Measurements from ENCODE around the gene ATG4A.
A peak's percentile ranks its signal among the peaks of the same experiment; 100 is the strongest.

Gene ATG4A

GRCh38 chrX:108091264-108091877 lies at the start of gene ATG4A, which contains the start of gene PSMD10:
ATG4A (plus strand) TSS chrX:108091778; CDS start chrX:108091827, 49 bp downstream.
PSMD10 (minus strand) TSS chrX:108091542; CDS start chrX:108091520, 22 bp downstream.
- peak; percentile 81 to 82 for DNase-seq (ENCODE audit: low read depth in 2 of 2)

- no peak for DNase-seq (ENCODE audit: low read depth in 2 of 2)
Observed at GRCh38 chrX:108044554-108045256, 46.9 kb upstream of the ATG4A start, which contains the start of gene VSIG1. VSIG1 (plus strand) TSS chrX:108045065; CDS start chrX:108045131, 66 bp downstream.

GRCh38 chrX:108049649-108050048 lies 41.9 kb upstream of the ATG4A start:
- DNase-seq (ENCODE audit: low read depth in 2 of 2) = no peak

- DNase-seq (ENCODE audit: low read depth in 2 of 2) = no peak
Observed at GRCh38 chrX:108053218-108053617, 38.4 kb upstream of the ATG4A start.

GRCh38 chrX:108055546-108055945 lies 36.0 kb upstream of the ATG4A start:
- no peak for DNase-seq (ENCODE audit: low read depth in 2 of 2)

GRCh38 chrX:108059801-108060200 lies 31.8 kb upstream of the ATG4A start:
- no peak for DNase-seq (ENCODE audit: low read depth in 2 of 2)

GRCh38 chrX:108064001-108064400 lies 27.6 kb upstream of the ATG4A start:
- DNase-seq (ENCODE audit: low read depth in 2 of 2) = no peak

- DNase-seq (ENCODE audit: low read depth in 2 of 2) = no peak
Observed at GRCh38 chrX:108064613-108065012, 27.0 kb upstream of the ATG4A start.

GRCh38 chrX:108068121-108068520 lies 23.5 kb upstream of the ATG4A start:
- no peak for DNase-seq (ENCODE audit: low read depth in 2 of 2)

- no peak for DNase-seq (ENCODE audit: low read depth in 2 of 2)
Observed at GRCh38 chrX:108070891-108071290, 20.7 kb upstream of the ATG4A start.

- no peak for DNase-seq (ENCODE audit: low read depth in 2 of 2)
Observed at GRCh38 chrX:108071578-108071977, 20.0 kb upstream of the ATG4A start.

GRCh38 chrX:108072746-108073145 lies 18.8 kb upstream of the ATG4A start:
- DNase-seq (ENCODE audit: low read depth in 2 of 2) = no peak

- no peak for DNase-seq (ENCODE audit: low read depth in 2 of 2)
Observed at GRCh38 chrX:108081110-108081509, 10.5 kb upstream of the ATG4A start.

- no peak for DNase-seq (ENCODE audit: low read depth in 2 of 2)
Observed at GRCh38 chrX:108087792-108088191, 3.8 kb upstream of the ATG4A start.

GRCh38 chrX:108088511-108088910 lies 3.1 kb upstream of the ATG4A start:
- no peak for DNase-seq (ENCODE audit: low read depth in 2 of 2)

GRCh38 chrX:108090491-108091263 lies 901 bp upstream of the ATG4A start:
- no peak for DNase-seq (ENCODE audit: low read depth in 2 of 2)

GRCh38 chrX:108091878-108092291 lies 307 bp downstream of the ATG4A start:
- DNase-seq (ENCODE audit: low read depth in 2 of 2) = peak in 1 of 2 donors; percentile 0

GRCh38 chrX:108097380-108097779 lies 5.8 kb downstream of the ATG4A start:
- no peak for DNase-seq (ENCODE audit: low read depth in 2 of 2)

GRCh38 chrX:108105473-108105872 lies 13.9 kb downstream of the ATG4A start:
- DNase-seq (ENCODE audit: low read depth in 2 of 2) = no peak

GRCh38 chrX:108114541-108114940 lies 23.0 kb downstream of the ATG4A start:
- no peak for DNase-seq (ENCODE audit: low read depth in 2 of 2)

- DNase-seq (ENCODE audit: low read depth in 2 of 2) = no peak
Observed at GRCh38 chrX:108117988-108118387, 26.4 kb downstream of the ATG4A start.

GRCh38 chrX:108121291-108121690 lies 29.7 kb downstream of the ATG4A start:
- no peak for DNase-seq (ENCODE audit: low read depth in 2 of 2)

Data from stimulated activated CD8-positive, alpha-beta memory T cell treated with anti-CD3 and anti-CD28 coated beads, Interleukin-7, amount 100 ng/mL, for 4 hours (primary cell).